Measurements from ENCODE around the gene SLC25A21.

The SLC25A21 gene

GRCh38 chr14:37147310-37147880 is 25.0 kb downstream of the SLC25A21 start:
- no peak for TF ChIP-seq TAF1 (IDR thresholded peaks at IDR 0.05; ENCODE audit: borderline replicate concordance, insufficient read depth, low read length)

GRCh38 chr14:37145395-37145794 is 27.0 kb downstream of the SLC25A21 start:
- TF ChIP-seq TAF1 (IDR thresholded peaks at IDR 0.05; ENCODE audit: borderline replicate concordance, insufficient read depth, low read length) (no peak), REST (IDR thresholded peaks at IDR 0.05; ENCODE audit: insufficient read depth in 1 of 2, low read depth in 2 of 2, low read length in 2 of 2) (no peak), POLR2AphosphoS5 (IDR thresholded peaks at IDR 0.05; ENCODE audit: low read depth, low read length) (no peak), SIN3A (IDR thresholded peaks at IDR 0.05; ENCODE audit: borderline replicate concordance, insufficient read depth, low read length) (no peak), FOXP2 (optimal IDR thresholded peaks at IDR 0.05; ENCODE audit: borderline replicate concordance, extremely low read depth, extremely low read length, insufficient read depth) (no peak)

GRCh38 chr14:37144729-37145363 is 27.6 kb downstream of the SLC25A21 start:
- TF ChIP-seq FOXP2 (optimal IDR thresholded peaks at IDR 0.05; ENCODE audit: borderline replicate concordance, extremely low read depth, extremely low read length, insufficient read depth) (no peak), REST (IDR thresholded peaks at IDR 0.05; ENCODE audit: insufficient read depth in 1 of 2, low read depth in 2 of 2, low read length in 2 of 2) (no peak), SIN3A (IDR thresholded peaks at IDR 0.05; ENCODE audit: borderline replicate concordance, insufficient read depth, low read length) (no peak), TAF1 (IDR thresholded peaks at IDR 0.05; ENCODE audit: borderline replicate concordance, insufficient read depth, low read length) (no peak), POLR2AphosphoS5 (IDR thresholded peaks at IDR 0.05; ENCODE audit: low read depth, low read length) (no peak)

GRCh38 chr14:37143475-37143874 is 28.9 kb downstream of the SLC25A21 start:
- TF ChIP-seq REST (IDR thresholded peaks at IDR 0.05; ENCODE audit: insufficient read depth in 1 of 2, low read depth in 2 of 2, low read length in 2 of 2) (no peak), POLR2AphosphoS5 (IDR thresholded peaks at IDR 0.05; ENCODE audit: low read depth, low read length) (no peak), SIN3A (IDR thresholded peaks at IDR 0.05; ENCODE audit: borderline replicate concordance, insufficient read depth, low read length) (no peak), FOXP2 (optimal IDR thresholded peaks at IDR 0.05; ENCODE audit: borderline replicate concordance, extremely low read depth, extremely low read length, insufficient read depth) (no peak), TAF1 (IDR thresholded peaks at IDR 0.05; ENCODE audit: borderline replicate concordance, insufficient read depth, low read length) (no peak)

- TF ChIP-seq FOXP2 (optimal IDR thresholded peaks at IDR 0.05; ENCODE audit: borderline replicate concordance, extremely low read depth, extremely low read length, insufficient read depth), result no peak
- TF ChIP-seq POLR2AphosphoS5 (IDR thresholded peaks at IDR 0.05; ENCODE audit: low read depth, low read length), result no peak
- no peak for TF ChIP-seq SIN3A (IDR thresholded peaks at IDR 0.05; ENCODE audit: borderline replicate concordance, insufficient read depth, low read length)
- TF ChIP-seq TAF1 (IDR thresholded peaks at IDR 0.05; ENCODE audit: borderline replicate concordance, insufficient read depth, low read length), result no peak
- TF ChIP-seq REST (IDR thresholded peaks at IDR 0.05; ENCODE audit: insufficient read depth in 1 of 2, low read depth in 2 of 2, low read length in 2 of 2), result no peak; a peak in 1 of 4 replicates
Observed at GRCh38 chr14:37142835-37143401, 29.5 kb downstream of the SLC25A21 start.
